Lung (tissue), 12 donors: ENCODE results near the gene ISG20. TPM values are rescaled to one million over a fixed set of nuclear protein-coding genes. Genes with fewer than 3 reads are reported as not detected.

Experiments
- ATAC-seq: fragments of 200-7000 bp; cut with Tn5 transposase; one replicate; pipeline ENCODE4 v1.9.1; 2020; ENCODE audit warnings: moderate number of reproducible peaks; ENCODE audit not compliant: insufficient read depth, low FRiP score
- DNase-seq, 3 donors: peaks; one replicate each; pipeline ENCODE4 v3.0.0-alpha.2; 2013 to 2017
- H3K27ac ChIP-seq, 2 donors: one replicate each; pipeline ENCODE4 v1.5.1; 2013; ENCODE audit warnings: mild to moderate bottlenecking in 2 of 2, moderate library complexity in 2 of 2, control low read depth in 1 of 2, inconsistent platforms in 1 of 2, low read depth in 1 of 2, low read length in 1 of 2
- H3K27me3 ChIP-seq, 3 donors: one replicate each; pipeline ENCODE4 v1.5.1; 2013; ENCODE audit warnings: low read length in 2 of 3; ENCODE audit not compliant: control insufficient read depth in 3 of 3, insufficient read depth in 3 of 3
- H3K36me3 ChIP-seq, 4 donors: one replicate each; pipeline ENCODE4 v1.5.1; 2013; ENCODE audit warnings: low read length in 4 of 4, mild to moderate bottlenecking in 1 of 4, moderate library complexity in 1 of 4; ENCODE audit not compliant: control insufficient read depth in 4 of 4, insufficient read depth in 4 of 4
- H3K4me1 ChIP-seq, 5 donors: one replicate each; pipeline ENCODE4 v1.5.1; 2013; ENCODE audit warnings: low read length in 5 of 5, mild to moderate bottlenecking in 2 of 5, moderate library complexity in 1 of 5; ENCODE audit not compliant: control insufficient read depth in 5 of 5, insufficient read depth in 5 of 5
- H3K4me3 ChIP-seq: one replicate; pipeline ENCODE4 v1.5.1; 2013; ENCODE audit warnings: mild to moderate bottlenecking, control low read depth, moderate library complexity
- H3K9ac ChIP-seq, 2 donors: one replicate each; pipeline ENCODE4 v1.5.1; 2013; ENCODE audit warnings: low read length in 2 of 2, control low read depth in 1 of 2; ENCODE audit not compliant: insufficient read depth in 1 of 2
- H3K9me3 ChIP-seq, 4 donors: one replicate each; pipeline ENCODE4 v1.5.1; 2013; ENCODE audit warnings: low read length in 3 of 4, mild to moderate bottlenecking in 1 of 4, moderate library complexity in 1 of 4; ENCODE audit not compliant: control insufficient read depth in 4 of 4, insufficient read depth in 3 of 4
- WGBS, 2 donors: extraction: QIAGEN DNeasy Blood & Tissue Kit; methylation state at CpG; one replicate each; pipeline ENCODE4 v1.1.7; 2013; 5-methylcytosine and 5-hydroxymethylcytosine counted together
- polyA plus RNA-seq, 2 donors: library from polyadenylated mRNA; stranded (reverse); fragments of 200-250 nt; gene quantifications; one replicate each; pipeline ENCODE4 v1.2.1, GENCODE V29; 2013
- total RNA-seq, 2 donors: library from RNA; depleted of rRNA in 1 of 2; stranded (reverse); fragments of >200 nt in 1 of 2; gene quantifications; one replicate each; pipeline ENCODE4 v1.2.1, GENCODE V29; 2014 to 2021
- TF ChIP-seq, protein P1 (sequence below): IDR thresholded peaks from 2 replicates; pipeline ENCODE4 v1.5.1; 2012; ENCODE audit warnings: mild to moderate bottlenecking; ENCODE audit errors: control extremely low read depth, extremely low read depth
- donor health status: control.
- donor health status: control.
- donor health status: Bipolar disorder and iron deficiency.
- donor health status: healthy.
- donor health status: DM: yes; HTN: yes; CAD: no.

ISG20 gene
- total and polyA plus RNA-seq, 4 donors, result 18.5 to 61.6 (median 46.6) TPM

DNA sequence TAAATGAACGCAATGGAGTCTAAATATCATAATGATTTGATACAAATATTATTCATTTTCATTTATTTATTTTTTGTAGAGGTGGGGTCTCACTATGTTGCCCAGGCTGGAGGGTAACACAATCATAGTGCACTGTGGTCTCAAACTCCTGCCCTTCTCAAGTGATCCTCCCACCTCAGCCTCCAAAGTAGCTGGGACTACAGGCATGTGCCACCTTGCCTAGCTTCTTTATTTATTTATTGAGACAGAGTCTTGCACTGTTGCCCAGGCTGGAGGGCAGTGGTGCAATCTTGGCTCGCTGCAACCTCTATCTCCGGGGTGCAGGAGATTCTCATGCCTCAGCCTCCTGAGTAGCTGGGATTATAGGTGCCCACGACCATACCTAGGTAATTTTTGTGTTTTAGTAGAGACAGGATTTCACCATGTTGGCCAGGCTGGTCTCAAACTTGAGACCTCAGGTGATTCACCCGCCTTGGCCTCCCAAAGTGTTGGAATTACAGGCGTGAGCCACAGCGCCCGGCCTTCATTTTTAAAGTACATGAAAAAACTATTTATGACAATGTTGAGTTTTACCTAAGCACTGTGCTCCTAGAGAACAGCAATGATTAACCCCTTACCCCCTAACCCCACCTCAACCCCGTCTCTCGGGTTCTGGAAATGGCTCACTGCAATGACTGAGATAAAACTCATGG, 21.6 kb upstream of the ISG20 start:
- Histone ChIP-seq H3K27me3 (peaks cover 0 to 6% (median 0%) of the 10 kb centered on the region in 3 donors), H3K9me3 (no peaks in the 10 kb centered on the region), H3K36me3 (no peaks in the 10 kb centered on the region), H3K9ac (no peak overlapping the region), H3K4me3 (no peak overlapping the region), H3K4me1 (peaks cover 0 to 12% (median 4%) of the 10 kb centered on the region in 5 donors), H3K27ac (no peak overlapping the region)
- 91 to 94% methylated on average over 10 of the region's 10 CpGs for WGBS, 2 donors
- ATAC-seq, result no peak
- TF ChIP-seq, protein P1, sequence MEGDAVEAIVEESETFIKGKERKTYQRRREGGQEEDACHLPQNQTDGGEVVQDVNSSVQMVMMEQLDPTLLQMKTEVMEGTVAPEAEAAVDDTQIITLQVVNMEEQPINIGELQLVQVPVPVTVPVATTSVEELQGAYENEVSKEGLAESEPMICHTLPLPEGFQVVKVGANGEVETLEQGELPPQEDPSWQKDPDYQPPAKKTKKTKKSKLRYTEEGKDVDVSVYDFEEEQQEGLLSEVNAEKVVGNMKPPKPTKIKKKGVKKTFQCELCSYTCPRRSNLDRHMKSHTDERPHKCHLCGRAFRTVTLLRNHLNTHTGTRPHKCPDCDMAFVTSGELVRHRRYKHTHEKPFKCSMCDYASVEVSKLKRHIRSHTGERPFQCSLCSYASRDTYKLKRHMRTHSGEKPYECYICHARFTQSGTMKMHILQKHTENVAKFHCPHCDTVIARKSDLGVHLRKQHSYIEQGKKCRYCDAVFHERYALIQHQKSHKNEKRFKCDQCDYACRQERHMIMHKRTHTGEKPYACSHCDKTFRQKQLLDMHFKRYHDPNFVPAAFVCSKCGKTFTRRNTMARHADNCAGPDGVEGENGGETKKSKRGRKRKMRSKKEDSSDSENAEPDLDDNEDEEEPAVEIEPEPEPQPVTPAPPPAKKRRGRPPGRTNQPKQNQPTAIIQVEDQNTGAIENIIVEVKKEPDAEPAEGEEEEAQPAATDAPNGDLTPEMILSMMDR, result no peak
- DNase-seq, result no peak

- Histone ChIP-seq H3K27me3 (peaks cover 0 to 6% (median 0%) of the 10 kb centered on the region in 3 donors), H3K36me3 (no peaks in the 10 kb centered on the region), H3K9me3 (no peaks in the 10 kb centered on the region), H3K9ac (no peak overlapping the region), H3K27ac (no peak overlapping the region), H3K4me1 (peaks cover 0 to 14% (median 5%) of the 10 kb centered on the region in 5 donors), H3K4me3 (no peak overlapping the region)
- 67 to 72% methylated on average over 1 of the region's 1 CpG for WGBS, 2 donors
- TF ChIP-seq, protein P1, result no peak
- DNase-seq (no peak), ATAC-seq (no peak)
Observed at GRCh38 chr15:88617790-88618189, 21.0 kb upstream of the ISG20 start.

DNA sequence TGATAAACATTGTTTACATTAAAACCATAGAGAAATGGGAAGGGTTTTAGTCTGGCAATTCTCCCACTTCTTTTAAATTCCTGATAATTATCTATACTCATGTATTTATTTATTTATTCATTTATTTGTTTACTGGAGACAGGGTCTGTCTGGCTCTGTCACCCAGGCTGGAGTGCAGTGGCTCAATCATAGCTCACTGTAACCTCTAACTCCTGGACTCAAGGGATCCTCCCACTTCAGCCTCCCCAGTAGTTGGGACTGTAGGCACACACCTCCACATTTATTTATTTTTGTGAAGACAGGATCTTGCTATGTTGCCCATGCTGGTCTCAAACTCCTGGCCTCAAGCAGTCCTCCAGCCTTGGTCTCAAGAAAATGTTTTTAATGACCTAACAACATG, 20.1 kb upstream of the ISG20 start:
- Histone ChIP-seq H3K9ac (no peak overlapping the region), H3K27ac (no peak overlapping the region), H3K36me3 (no peaks in the 10 kb centered on the region), H3K4me1 (peaks cover 0 to 14% (median 6%) of the 10 kb centered on the region in 5 donors), H3K27me3 (peaks cover 0 to 4% (median 0%) of the 10 kb centered on the region in 3 donors), H3K9me3 (no peaks in the 10 kb centered on the region), H3K4me3 (no peak overlapping the region)
- ATAC-seq, result no peak
- no peak for DNase-seq
- TF ChIP-seq, protein P1, result no peak
